Transverse colon (tissue), 4 donors: Measurements from ENCODE around the gene TOB2. TPM values are rescaled to one million over a fixed set of nuclear protein-coding genes. Genes with fewer than 3 reads are reported as not detected.
A peak's percentile ranks its signal among the peaks of the same experiment; 100 is the strongest.
"Not testable (repeated sequence)": the region's sequence is repeated elsewhere in the genome, so short reads cannot be mapped to it uniquely, and the experiment has no call there.

Experiments used
- DNase-seq: peaks from one replicate; pipeline ENCODE4 v3.0.0-alpha.2; 2019
- H3K27ac ChIP-seq, 4 donors: fragments of 200-600 bp; sonication (generic); 2 replicates each; pipeline ENCODE4 v1.5.1; 2016 to 2018; ENCODE audit warnings: inconsistent platforms in 4 of 4
- H3K27me3 ChIP-seq: fragments of 200-600 bp; sonication (generic); 2 replicates; pipeline ENCODE4 v1.5.1; 2017; ENCODE audit warnings: inconsistent platforms
- H3K36me3 ChIP-seq, 4 donors: fragments of 200-600 bp; sonication (generic); 2 replicates each; pipeline ENCODE4 v1.5.1; 2017 to 2019; ENCODE audit warnings: inconsistent platforms in 4 of 4
- H3K4me1 ChIP-seq, 4 donors: fragments of 200-600 bp; sonication (generic); 2 replicates each; pipeline ENCODE4 v1.5.1; 2017 to 2020; ENCODE audit warnings: inconsistent platforms in 4 of 4
- H3K4me3 ChIP-seq, 4 donors: fragments of 200-600 bp; sonication (generic); 1 replicate in 1 of 4; 2 replicates in 3 of 4; pipeline versions ENCODE4 v1.5.1 to v1.6.1; 2017 to 2019; ENCODE audit warnings: inconsistent platforms in 4 of 4
- H3K9me3 ChIP-seq, 2 donors: fragments of 200-600 bp; sonication (generic); 2 replicates each; pipeline ENCODE4 v1.5.1; 2017 to 2019; ENCODE audit warnings: inconsistent platforms in 2 of 2
- CTCF ChIP-seq, 5 experiments: fragments of 200-600 bp in 3 of 5; fragments of 450-650 bp in 2 of 5; sonication (generic) in 3 of 5; IDR thresholded peaks; 1 replicate in 2 of 5; 2 replicates in 3 of 5; pipeline ENCODE4 v1.5.1; 2016 to 2017; ENCODE audit warnings: antibody characterized with exemption in 5 of 5, inconsistent platforms in 3 of 5, mild to moderate bottlenecking in 2 of 5, moderate library complexity in 1 of 5
- EP300 ChIP-seq: sonication (generic); formaldehyde crosslinking; IDR thresholded peaks from one replicate; pipeline ENCODE4 v1.6.1; 2017; ENCODE audit warnings: antibody characterized with exemption, low read depth
- POLR2A ChIP-seq: fragments of 450-650 bp; IDR thresholded peaks from one replicate; pipeline ENCODE4 v1.6.1; 2016; ENCODE audit warnings: antibody characterized with exemption, mild to moderate bottlenecking, moderate library complexity
- POLR2AphosphoS5 ChIP-seq, 3 donors: sonication (generic); formaldehyde crosslinking; IDR thresholded peaks; one replicate each; pipeline ENCODE4 v1.6.1; 2016; ENCODE audit warnings: antibody characterized with exemption in 3 of 3
- WGBS, 2 donors: methylation state at CpG; one replicate each; pipeline ENCODE4 v1.1.5; 2018; ENCODE audit warnings: low coverage in 1 of 2; 5-methylcytosine and 5-hydroxymethylcytosine counted together
- in situ Hi-C, 4 donors: fragments of 200-750 bp; cut with MboI; loops; one replicate each; pipeline versions ENCODE4 v1.15.0 to v1.15.1; 2017; ENCODE audit warnings: low sequenced_read_pairs in 3 of 4, low pct_ligation_motif_present in 1 of 4, low pct_unique_long_range_greater_than_20kb in 1 of 4
- intact Hi-C: fragments of 100-400 bp; cut with DNase I; formaldehyde crosslinking; loops from one replicate; pipeline ENCODE4 v1.15.1; 2023; ENCODE audit warnings: low total_unique reads
- total RNA-seq, 4 donors: library from RNA; depleted of rRNA; stranded (reverse); fragments of >200 nt; gene quantifications; one replicate each; pipeline ENCODE4 v1.1.0, GENCODE V29; 2016

TOB2 gene
- total RNA-seq, 4 donors from 2014 or later = 22.7 to 64.0 (median 49.7) TPM

GRCh38 chr22:41446057-41446501 is 522 bp downstream of the TOB2 start:
- peak overlapping the region; percentile 77 to 97 (median 95) for H3K4me3 ChIP-seq
- H3K36me3 ChIP-seq = peaks cover 0 to 7% (median 0%) of the 10 kb centered on the region in 4 donors
- no peaks in the 10 kb centered on the region for H3K27me3 ChIP-seq
- intact Hi-C loops = no loop called here
- peaks cover 14 to 27% (median 19%) of the 10 kb centered on the region in 4 donors for H3K4me1 ChIP-seq
- in situ Hi-C loops = no loop called here
- DNase-seq = peak; percentile 39
- 0% methylated on average over 7 to 12 of the region's 34 CpGs for WGBS, 2 donors
- TF ChIP-seq POLR2A (no peak), EP300 (no peak), POLR2AphosphoS5 (IDR thresholded peaks at IDR 0.05) (no peak), CTCF (IDR thresholded peaks at IDR 0.05) (no peak)
- H3K9me3 ChIP-seq = no peaks in the 10 kb centered on the region
- peak overlapping the region; percentile 100 for H3K27ac ChIP-seq

- DNase-seq = peak; percentile 31
- in situ Hi-C loops (no loop called here), intact Hi-C loops (no loop called here)
- Histone ChIP-seq H3K27me3 (no peaks in the 10 kb centered on the region), H3K4me3 (peak overlapping the region; percentile 77 to 97 (median 95)), H3K36me3 (peaks cover 0 to 13% (median 0%) of the 10 kb centered on the region in 4 donors), H3K27ac (peak overlapping the region; percentile 100), H3K9me3 (no peaks in the 10 kb centered on the region), H3K4me1 (peaks cover 14 to 30% (median 19%) of the 10 kb centered on the region in 4 donors)
- WGBS, 2 donors = 0% methylated on average over 5 to 22 of the region's 22 CpGs
- TF ChIP-seq POLR2AphosphoS5 (IDR thresholded peaks at IDR 0.05) (peak in 1 of 3 donors; percentile 11), EP300 (no peak), CTCF (IDR thresholded peaks at IDR 0.05) (no peak), POLR2A (no peak)
These were observed 1.2 kb downstream of the TOB2 start for GRCh38 chr22:41445129-41446056.

- WGBS, 2 donors = 0% methylated on average over 33 of the region's 35 CpGs; no CpG with 5 or more reads in 1 of the 2 donors
- peaks cover 0 to 16% (median 0%) of the 10 kb centered on the region in 4 donors for H3K36me3 ChIP-seq
- no peaks in the 10 kb centered on the region for H3K9me3 ChIP-seq
- DNase-seq = peak; percentile 93
- peak overlapping the region; percentile 77 to 97 (median 95) for H3K4me3 ChIP-seq
- peaks cover 14 to 36% (median 19%) of the 10 kb centered on the region in 4 donors for H3K4me1 ChIP-seq
- in situ Hi-C loops = no loop called here
- intact Hi-C loops = no loop called here
- no peak for TF ChIP-seq CTCF (IDR thresholded peaks at IDR 0.05)
- TF ChIP-seq POLR2AphosphoS5 (IDR thresholded peaks at IDR 0.05) = peak; percentile 82 to 89 (median 85)
- peak; percentile 72 for TF ChIP-seq POLR2A
- H3K27me3 ChIP-seq = no peaks in the 10 kb centered on the region
- H3K27ac ChIP-seq = peak overlapping the region; percentile 100
These were observed 2.1 kb downstream of the TOB2 start for GRCh38 chr22:41444360-41445128.

- H3K36me3 ChIP-seq = peaks cover 0 to 19% (median 1%) of the 10 kb centered on the region in 4 donors
- intact Hi-C loops (no loop called here), in situ Hi-C loops (no loop called here)
- H3K9me3 ChIP-seq = no peaks in the 10 kb centered on the region
- H3K27ac ChIP-seq = peak overlapping the region; percentile 11 to 100 (median 68)
- DNase-seq = no peak
- peaks cover 14 to 41% (median 23%) of the 10 kb centered on the region in 4 donors for H3K4me1 ChIP-seq
- H3K27me3 ChIP-seq = no peaks in the 10 kb centered on the region
- no peak overlapping the region for H3K4me3 ChIP-seq
- TF ChIP-seq EP300 (no peak), POLR2AphosphoS5 (IDR thresholded peaks at IDR 0.05) (peak in 1 of 3 donors; percentile 20)
- WGBS, 2 donors = 36 to 67% methylated on average over 1 to 2 of the region's 2 CpGs
These were observed 4.3 kb downstream of the TOB2 start for GRCh38 chr22:41442240-41442792.

GRCh38 chr22:41440511-41440910 is 6.1 kb downstream of the TOB2 start:
- H3K27ac ChIP-seq, H3K9me3 ChIP-seq, DNase-seq, H3K4me3 ChIP-seq, H3K27me3 ChIP-seq, intact Hi-C loops, in situ Hi-C loops: not testable (repeated sequence)
- 82 to 83% methylated on average over 5 of the region's 5 CpGs for WGBS, 2 donors
- Histone ChIP-seq H3K36me3 (peaks cover 0 to 35% (median 10%) of the 10 kb centered on the region in 4 donors), H3K4me1 (peaks cover 14 to 41% (median 23%) of the 10 kb centered on the region in 4 donors)
